GM18868 (cell line): ENCODE results near the gene CADM3.

Experiments
- ATAC-seq: cut with Tn5 transposase; IDR thresholded peaks from one replicate; pipeline ENCODE4 v1.9.1; 2021; ENCODE audit warnings: mild to moderate bottlenecking, moderate library complexity; ENCODE audit not compliant: unreplicated experiment

The CADM3 gene

DNA sequence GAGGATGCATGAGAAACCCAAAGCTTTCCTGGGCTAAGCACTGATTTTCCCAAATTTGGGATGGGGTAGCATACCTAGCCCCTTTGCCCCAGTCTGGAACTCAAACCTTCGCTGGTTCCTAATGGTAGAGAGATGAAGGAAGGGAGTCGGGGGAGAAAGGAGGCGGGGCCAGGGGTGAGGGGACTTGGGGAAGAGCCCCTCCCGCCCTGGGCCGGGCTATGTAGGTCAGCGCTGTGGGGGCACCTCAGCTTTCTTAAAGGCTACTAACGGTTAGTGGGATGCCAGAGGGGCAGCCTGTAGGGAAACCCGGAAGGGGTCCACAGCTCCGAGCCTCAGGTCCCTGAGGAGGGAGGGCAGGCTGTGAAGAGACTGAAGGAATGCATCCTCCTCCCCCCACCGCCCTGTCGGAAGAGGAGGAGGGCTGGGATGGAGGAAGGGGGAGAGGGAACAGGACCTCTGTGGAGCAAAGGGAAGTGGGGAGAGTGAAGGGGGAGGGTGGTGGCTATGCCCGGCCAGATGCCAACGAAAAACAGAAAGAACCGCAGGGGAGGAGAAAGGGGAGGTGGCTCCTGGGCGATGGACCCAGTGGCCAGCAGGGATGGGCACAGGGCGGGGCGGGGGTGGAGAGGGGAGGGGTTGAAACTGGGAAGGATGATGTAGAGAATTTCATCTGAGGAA lies 1.3 kb downstream of the CADM3 start:
- ATAC-seq, result no peak

DNA sequence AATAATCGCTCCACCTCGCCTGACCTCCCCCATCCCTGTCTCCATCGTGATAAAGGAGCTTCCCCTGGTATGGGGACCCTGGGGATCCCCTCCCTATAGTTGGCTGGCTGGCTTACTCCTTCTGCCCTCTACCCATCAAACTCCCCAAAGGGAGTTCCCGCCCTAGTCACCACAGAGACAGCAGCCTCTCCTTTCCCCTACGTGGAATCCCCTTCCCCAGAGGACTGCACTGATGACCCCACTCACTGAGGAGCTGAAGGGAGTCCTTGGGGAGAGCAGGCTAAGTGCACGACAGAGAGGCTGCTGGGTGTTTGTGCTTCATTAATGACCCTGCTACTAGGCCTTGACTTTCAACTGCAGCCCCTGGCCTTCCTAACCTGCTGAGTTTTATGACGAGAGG lies 1.9 kb downstream of the CADM3 start:
- peak; percentile 68 for ATAC-seq

DNA sequence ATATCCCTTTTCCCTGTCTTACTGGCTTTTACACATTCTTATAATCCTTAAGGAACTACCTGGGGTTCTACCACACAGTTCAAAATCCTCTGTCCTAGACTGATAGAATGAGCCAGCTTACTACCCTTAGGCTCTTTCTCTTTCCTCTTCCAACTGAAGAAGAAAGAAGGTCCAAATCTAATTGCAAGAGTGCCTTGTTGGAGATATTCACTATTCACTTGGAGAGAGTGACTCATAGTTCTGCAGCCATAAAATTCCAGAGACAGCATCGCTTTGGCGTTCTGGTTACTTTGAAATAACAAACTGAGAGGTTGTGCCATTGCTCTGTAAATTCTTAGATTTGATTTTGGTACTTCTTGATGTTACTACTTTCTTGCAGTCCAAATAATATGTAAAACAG lies 4.2 kb downstream of the CADM3 start:
- ATAC-seq, result no peak

DNA sequence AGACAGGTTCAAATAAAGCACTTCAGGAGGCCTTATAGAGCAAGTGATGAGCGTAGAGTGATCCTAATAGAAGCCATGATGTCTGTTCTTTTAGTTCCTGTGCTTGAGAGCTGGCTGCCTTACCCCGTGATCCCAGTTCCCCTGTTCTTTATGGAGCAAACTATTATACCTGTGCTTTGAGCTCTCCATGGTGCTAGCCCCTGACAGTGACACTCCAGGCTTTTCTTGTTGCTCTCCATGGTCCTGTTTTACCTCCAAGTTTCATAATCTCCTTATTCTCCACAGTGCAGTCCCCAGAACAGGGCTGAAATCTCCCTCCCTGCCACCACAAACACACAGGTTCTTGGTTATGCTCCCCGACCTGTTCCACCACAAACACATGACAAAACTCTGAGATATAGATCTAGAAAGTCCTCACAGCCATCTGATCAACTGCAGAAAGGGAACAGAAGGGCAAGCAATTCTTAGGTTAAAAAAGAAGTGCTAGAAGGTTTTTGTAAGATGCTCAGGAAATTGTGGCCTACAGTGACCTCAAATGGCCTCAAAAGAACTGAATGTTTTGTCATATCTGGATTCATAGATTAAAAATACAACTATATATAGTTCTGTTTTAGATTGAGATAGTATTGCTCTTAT lies 6.0 kb downstream of the CADM3 start:
- ATAC-seq, result no peak

DNA sequence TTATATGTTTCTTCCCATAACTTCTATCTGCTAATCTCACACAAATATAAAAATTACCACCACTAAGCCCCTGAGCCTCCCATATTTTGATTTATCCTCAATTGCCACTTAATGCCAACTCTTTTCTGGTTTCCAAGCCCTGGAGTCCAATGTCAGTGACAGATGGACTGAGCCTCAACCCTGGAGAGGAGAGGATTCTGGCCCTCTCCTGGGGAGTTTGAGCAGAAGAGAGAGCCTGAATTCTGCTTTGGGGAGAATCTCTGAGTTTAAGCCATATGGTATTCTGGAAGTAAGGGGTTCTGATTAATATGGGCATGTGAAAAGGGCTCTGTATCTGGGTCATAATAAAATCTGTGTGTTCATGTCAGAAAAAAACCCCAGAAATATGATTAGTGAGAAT lies 8.5 kb downstream of the CADM3 start:
- no peak for ATAC-seq

DNA sequence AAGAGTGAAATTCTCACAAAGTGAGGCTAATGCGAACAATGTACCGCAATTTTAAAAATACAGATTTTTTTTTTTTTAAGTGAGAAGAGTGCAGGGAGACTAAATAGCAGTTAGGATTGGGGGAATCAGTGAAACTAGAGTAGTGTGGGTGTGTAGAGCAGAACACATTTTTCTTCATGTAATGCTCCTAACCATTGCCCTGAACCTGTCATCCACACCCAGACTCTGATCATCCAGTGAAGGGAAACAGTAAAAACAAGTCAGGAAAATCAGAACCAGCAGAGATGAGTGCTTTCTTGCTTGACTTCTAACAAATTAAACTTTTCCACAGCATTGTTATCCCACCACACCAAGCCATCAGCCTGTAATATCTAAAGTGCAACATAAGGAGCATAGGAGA lies 9.1 kb downstream of the CADM3 start:
- no peak for ATAC-seq

DNA sequence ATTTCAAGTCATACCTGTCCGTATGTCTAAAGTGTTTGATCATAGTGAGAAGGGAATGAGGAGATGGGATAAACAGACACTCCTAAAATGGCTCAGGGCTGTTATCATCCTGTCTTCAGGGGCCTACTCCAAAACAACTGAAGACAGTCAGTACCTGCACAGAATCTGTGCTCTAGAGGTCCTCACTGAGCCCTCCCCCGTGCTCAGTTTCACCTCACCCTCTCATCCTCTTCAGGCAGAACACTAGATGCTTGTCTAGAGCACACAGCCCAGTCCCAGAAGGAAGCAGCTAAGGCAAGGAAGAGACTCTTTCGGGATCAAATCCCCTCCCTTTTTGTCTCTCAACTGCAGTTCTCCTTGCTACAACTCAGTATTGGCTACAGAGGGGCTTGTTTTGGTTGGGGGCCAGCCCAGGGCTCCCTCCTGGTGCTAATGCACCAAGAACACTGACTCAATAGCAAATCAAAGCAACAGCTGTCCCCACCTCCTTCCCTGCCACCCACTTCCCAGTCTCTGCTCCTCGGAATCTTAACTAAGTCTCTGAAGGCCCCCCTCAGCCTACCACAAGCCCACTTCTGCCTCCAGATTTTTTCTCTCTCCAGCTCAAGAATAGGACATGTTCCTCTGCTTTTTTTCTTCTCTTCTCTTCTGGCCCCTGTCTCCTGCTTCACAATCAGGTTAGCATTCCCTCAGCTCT lies 10.1 kb downstream of the CADM3 start:
- no peak for ATAC-seq

DNA sequence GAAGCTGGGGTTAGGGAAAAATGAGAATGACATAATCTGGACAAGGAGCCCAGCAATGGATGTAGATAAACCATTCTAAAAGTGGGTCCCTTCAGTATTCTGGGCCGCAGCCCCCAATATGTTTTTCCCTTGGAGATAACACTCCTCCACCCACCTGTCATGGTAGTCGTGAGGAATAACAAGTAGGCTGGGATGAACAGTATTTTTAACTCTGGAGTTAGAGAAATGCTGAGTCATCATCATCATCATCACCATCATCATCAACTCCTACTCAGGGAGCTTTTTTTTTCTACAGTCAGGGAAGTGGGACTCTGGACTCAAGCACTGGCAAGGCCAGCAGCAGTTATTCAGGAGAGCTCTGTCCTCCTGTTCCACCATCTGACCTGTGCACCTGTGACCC lies 12.8 kb downstream of the CADM3 start:
- ATAC-seq, result no peak

DNA sequence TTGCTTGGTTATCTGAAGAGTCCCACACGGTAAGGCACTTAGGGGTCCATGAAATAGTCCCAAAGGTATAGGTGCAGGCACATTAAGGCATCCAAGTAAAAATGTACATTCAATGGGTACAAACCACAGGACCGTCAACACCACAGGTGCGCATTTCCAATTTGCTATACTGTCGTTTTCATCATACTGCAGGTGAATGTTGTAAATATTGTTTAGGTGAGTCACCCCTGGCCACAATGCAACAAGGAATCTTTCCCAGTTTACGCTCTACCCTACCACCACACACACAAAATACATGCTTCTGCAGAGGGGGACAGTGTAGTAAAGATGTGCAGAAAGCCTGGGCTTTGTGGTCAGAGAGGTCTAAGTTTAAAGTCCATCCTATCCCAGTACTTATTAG lies 13.7 kb downstream of the CADM3 start:
- no peak for ATAC-seq

DNA sequence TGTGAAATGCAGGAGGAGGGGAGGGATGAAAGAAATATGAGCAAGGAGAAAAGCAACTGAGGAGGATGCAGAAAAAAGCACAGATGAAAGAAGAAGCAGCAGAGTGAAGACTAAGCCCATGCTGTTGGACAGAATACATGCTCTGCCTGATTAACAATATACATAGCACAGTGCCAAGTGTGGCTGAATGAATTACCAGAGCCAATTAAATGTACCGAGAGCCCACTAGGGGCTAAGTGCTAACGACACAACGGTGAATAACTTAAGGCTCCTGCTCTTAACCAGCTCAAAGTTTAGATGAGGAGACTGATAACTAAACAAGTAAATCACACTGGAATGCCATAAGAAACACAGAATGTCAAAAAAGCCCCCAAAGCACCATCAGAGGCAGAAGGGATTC lies 15.6 kb downstream of the CADM3 start:
- ATAC-seq, result no peak

DNA sequence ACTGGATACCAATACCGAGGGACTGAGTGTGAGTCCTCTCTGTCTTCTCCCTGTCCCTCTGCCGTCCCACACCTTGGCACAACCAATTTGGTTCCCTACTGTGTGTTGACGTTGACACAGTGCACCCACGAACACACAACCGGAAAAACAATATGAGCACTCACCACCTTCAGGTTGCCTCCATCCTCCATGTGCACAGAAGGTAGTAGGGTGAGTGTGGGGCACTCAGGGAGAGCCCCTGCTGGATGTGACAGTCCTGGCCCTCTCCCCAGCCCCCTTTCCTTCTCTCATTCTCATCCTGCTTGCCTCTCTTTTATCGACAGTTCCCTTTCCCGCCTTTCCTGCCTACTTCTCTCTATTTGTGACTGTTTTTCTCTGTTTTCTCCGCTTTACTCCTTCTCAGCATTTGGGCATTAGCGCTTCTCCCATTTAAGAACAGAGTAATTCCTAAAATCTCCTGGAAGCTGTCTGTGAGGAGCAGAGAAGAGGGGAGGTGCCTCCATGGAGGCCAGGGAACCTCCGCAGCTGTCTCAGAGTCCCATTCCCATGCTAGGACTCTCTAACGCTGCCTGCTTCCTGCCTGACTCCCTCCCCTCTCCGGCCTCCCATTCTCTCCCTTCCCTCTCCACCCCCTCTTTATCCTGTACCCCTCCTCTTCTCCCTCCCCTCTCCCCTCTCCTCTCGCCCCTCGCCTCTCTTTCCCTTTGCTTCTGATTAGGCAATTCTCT lies 16.4 kb downstream of the CADM3 start:
- no peak for ATAC-seq

DNA sequence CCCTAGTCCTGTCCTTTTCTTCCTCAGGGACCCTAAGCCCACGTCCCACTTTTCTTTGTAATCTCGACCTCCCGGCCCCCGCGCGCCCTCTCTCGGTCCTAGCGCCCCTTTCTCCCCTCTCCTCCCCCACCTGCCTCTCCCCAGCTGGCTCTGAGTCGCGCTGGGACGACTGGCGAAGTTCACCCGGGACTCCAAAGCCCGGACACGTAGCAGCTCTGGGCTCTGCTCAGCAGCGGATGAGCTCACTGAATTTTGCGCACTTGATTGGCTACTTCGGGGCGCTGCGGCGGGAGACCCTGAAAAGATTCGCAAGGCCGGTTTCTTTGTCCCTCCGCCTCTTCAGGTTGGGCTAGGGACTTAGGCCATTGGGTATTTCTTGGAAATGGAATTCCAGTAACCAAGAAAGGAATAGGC lies 17.0 kb downstream of the CADM3 start:
- ATAC-seq, result peak; percentile 97

DNA sequence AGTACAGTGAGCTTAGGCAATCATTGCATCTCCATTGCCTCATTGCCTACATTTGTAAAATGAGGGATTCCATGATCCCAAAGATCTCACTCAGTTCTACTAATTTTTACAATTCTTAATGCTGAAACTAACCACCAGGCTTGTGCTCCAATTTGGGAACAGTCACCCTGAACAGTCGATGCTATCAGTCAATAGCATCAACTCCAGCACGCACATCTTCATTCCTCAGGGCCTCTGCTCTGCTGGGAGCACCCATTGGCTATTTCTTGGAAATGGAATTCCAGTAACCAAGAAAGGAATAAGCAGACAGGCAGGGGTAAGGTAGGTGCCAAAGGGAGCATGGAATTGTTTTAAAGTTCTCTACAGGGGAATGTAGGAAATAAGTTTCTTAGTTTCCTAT lies 19.0 kb downstream of the CADM3 start:
- ATAC-seq, result no peak

DNA sequence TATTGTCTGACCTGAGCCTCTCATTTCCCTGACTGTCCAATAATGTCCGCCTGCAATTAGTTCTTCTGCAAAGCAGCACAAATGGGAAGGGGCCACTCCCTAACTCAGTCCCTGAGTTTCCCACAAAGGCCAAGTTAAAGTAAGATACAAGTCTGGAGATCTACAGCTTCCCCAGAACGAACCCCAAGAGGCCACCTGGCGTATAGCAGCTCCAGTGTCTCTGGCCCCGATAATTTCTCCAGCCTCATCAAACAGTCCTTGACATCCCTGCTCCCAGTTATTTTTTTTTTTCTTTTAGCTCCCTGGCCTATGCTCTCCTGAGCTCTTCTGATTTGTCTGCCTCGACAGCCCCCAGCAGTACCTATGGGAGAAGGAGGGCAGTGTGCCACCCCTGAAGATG lies 25.1 kb downstream of the CADM3 start:
- no peak for ATAC-seq

DNA sequence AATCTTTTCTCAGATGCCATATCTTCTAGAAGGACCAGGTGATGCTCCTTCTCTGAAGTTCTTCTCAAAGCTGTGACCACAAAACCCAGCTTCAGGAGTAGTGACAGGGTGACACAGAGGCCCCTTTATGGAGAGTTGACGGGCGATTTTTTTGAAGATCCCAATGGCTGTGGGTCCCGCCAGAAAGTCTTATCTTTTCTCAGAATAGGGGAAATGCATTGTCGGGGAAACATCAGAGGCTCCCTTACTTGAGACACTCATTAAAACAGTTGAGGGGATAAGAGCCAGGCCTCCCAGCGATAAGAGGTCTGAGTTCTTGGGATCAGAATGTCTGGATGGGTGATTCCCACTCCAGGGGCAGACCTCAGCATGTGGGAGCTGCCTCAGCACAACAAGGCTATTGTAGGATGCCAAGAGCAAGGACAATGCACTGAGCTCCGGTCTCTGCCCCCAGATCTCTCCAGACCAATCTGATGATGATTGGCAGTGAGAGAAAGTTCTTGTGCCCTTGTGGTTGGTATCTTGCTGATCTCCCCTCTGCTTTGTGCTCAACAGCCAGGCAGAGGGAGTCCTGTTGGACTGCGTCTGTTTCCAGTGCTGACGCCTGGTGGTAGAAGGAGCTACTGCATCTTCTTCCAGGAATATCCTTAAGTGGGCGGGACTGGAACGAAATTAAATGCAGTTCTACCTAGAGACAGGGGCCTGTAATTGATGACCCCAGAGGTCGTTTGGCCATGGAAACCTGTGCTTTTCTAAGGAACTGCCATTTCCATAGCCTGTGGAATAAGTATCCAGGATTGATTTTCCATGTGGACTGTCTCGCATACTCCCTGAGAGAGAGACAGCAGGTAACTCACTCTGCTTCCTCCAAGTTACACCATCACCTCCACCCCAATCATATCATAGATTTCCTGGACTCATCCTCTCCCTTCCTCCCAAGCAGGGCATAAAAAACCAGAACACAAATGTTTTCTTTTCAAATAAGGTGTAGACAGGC lies 26.4 kb downstream of the CADM3 start:
- ATAC-seq, result peak; percentile 90

DNA sequence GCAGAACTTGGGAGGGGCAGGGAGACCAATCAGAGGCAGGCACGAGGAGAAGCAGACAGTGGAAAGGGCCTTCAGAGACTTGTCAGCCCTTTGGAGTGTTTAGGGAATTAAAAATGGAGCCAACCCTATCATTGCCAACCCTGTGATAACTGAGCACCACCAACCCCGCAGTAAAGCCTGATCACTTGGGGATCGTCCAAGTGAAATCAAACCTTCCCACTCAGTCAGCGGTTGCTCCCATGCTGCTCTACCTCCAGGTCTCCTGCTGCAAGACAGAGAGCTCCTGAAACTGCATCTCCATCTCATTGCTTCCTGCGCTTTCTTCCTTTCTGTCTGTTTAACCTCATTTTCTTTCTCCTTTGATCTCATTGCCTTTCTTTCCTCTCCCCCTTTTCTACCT lies 28.5 kb downstream of the CADM3 start:
- ATAC-seq, result no peak

DNA sequence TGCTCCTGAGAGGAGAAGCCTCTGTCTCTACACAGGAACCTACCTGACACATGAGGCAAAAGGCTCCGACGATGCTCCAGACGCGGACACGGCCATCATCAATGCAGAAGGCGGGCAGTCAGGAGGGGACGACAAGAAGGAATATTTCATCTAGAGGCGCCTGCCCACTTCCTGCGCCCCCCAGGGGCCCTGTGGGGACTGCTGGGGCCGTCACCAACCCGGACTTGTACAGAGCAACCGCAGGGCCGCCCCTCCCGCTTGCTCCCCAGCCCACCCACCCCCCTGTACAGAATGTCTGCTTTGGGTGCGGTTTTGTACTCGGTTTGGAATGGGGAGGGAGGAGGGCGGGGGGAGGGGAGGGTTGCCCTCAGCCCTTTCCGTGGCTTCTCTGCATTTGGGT lies 29.4 kb downstream of the CADM3 start:
- ATAC-seq, result no peak

DNA sequence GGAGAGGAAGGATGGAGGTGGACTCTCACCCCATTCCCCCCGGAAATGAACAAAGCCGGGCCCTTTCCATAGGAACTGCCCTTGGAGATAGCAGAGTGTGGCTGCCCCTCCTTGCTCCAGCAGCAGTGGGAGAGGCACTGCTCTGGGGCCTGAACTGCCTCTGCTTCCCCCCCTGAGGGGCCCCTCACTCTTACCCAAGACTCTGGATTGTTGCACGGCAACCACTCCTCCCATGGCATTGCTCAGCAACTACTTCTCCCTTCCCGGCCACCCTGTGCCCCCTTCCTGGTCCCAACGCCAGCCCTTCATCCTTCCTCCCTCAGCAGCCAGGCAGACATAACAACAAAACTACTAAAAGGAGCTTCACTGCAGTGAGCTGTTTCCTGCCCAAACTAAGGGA lies 30.2 kb downstream of the CADM3 start:
- ATAC-seq, result no peak

DNA sequence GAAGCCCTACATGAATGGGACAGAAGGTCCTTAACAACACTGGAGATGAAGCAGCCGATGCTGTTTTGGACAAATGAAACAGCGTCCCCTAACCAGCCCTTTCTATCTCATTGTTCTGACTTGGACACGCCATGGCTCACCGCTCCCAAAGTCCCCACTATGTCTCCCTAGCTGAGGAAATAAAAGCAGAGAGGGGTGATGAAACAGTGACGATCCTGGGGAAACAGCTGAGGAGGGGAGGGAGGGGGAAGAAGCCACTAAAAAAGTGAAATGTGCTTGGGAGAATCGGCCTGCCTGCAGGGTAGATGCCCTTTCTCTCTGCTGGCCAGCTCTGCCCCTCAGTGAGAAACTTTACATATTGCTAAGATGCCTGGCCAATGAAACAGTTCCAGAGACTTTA lies 32.2 kb downstream of the CADM3 start:
- ATAC-seq, result no peak
